ENCODE results near the gene LZTR1.
"Not testable (repeated sequence)": the region's sequence is repeated elsewhere in the genome, so short reads cannot be mapped to it uniquely, and the experiment has no call there.

The LZTR1 gene

DNA sequence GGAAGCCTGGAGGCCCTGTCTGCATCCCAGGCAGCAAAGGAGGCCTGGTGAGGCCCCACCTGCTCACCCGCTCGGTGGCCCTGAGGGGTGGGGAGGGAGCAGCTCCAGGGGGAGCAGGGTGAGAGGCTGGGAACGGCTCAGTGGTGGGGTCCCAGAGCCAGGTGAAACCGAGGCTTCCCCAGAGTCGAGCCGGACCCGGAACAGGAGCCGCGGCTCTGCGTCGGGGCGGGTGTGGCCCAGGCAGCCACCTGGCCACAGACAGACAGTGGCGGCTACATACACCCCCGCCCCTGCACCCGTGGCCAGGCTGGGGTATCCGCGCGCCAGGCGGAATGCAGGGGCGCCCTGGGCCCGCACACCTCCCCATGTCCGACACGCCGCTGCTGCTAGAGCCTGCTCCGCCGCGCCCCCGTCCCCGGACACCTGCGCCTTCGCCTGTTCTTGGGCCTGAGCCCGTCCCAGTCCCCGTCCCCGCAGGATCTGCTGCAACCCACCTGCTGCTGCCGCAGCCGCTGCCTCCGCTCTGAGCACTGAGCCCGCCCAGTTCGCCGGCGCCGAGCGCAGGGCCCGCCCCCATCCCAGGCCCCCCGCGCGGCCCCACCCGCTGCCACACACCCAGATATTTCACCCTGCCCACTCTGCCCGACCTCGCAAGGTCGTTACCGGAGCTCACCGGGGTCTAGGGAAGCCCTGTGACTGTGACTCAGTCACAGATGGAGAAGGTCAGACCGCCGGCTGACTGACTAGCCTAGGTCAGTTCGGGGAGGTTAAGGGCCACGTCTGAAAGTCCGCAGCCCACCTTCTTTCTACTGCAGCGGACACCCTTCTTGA is 50.2 kb downstream of the LZTR1 start, which contains the start of gene SLC7A4:
Gene SLC7A4, minus strand, starts transcription at position 525 of the 831 bp plus-strand sequence. CDS start 749 bp downstream, outside the sequence.
- no peak within 1 kb of the TSS for H3K4me3 ChIP-seq (ENCODE audit: low read depth, low read length)
- no peak for TF ChIP-seq CTCF (IDR thresholded peaks at IDR 0.05; ENCODE audit: low read depth, low read length, missing control alignments)
- DNase-seq (ENCODE audit: low read depth) = no peak
- in situ Hi-C loops (cut with HindIII; ENCODE audit: low sequenced_read_pairs) = no loop called here

GRCh38 chr22:21032868-21033688 is 51.0 kb downstream of the LZTR1 start:
- TF ChIP-seq CTCF (IDR thresholded peaks at IDR 0.05; ENCODE audit: low read depth, low read length, missing control alignments) = no peak
- DNase-seq (ENCODE audit: low read depth) = no peak
- no peak overlapping the region for H3K4me3 ChIP-seq (ENCODE audit: low read depth, low read length)
- in situ Hi-C loops (cut with HindIII; ENCODE audit: low sequenced_read_pairs) = no loop called here

GRCh38 chr22:21033895-21034294 is 51.8 kb downstream of the LZTR1 start:
- no peak for TF ChIP-seq CTCF (IDR thresholded peaks at IDR 0.05; ENCODE audit: low read depth, low read length, missing control alignments)
- in situ Hi-C loops (cut with HindIII; ENCODE audit: low sequenced_read_pairs) = no loop called here
- no peak for DNase-seq (ENCODE audit: low read depth)
- no peak overlapping the region for H3K4me3 ChIP-seq (ENCODE audit: low read depth, low read length)

- no peak for TF ChIP-seq CTCF (IDR thresholded peaks at IDR 0.05; ENCODE audit: low read depth, low read length, missing control alignments)
- H3K4me3 ChIP-seq (ENCODE audit: low read depth, low read length) = no peak overlapping the region
- DNase-seq (ENCODE audit: low read depth) = no peak
- in situ Hi-C loops (cut with HindIII; ENCODE audit: low sequenced_read_pairs) = no loop called here
These were observed 52.9 kb downstream of the LZTR1 start for GRCh38 chr22:21034989-21035388.

GRCh38 chr22:21038405-21038804 is 56.3 kb downstream of the LZTR1 start:
- no peak for DNase-seq (ENCODE audit: low read depth)
- H3K4me3 ChIP-seq (ENCODE audit: low read depth, low read length) = no peak overlapping the region
- in situ Hi-C loops (cut with HindIII; ENCODE audit: low sequenced_read_pairs) = no loop called here
- TF ChIP-seq CTCF (IDR thresholded peaks at IDR 0.05; ENCODE audit: low read depth, low read length, missing control alignments) = no peak

DNA sequence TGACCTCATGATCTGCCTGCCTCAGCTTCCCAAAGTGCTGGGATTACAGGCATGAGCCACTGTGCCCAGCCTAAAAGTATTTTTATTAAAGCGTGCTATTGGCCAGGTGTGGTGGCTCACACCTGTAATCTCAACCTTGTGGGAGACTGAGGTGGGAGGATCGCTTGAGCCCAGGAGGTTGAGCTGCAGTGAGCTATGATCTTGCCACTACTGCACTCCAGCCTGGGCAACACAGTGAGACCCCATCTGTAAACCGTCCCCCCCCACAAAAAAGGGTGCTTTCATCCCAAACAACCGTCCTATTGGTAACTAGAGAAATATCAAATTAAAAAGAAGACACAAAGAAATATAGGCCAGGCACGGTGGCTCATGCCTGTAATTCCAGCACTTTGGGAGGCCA is 57.1 kb downstream of the LZTR1 start:
- DNase-seq (ENCODE audit: low read depth); H3K4me3 ChIP-seq (ENCODE audit: low read depth, low read length); in situ Hi-C loops (cut with HindIII; ENCODE audit: low sequenced_read_pairs): not testable (repeated sequence)

- no peak for DNase-seq (ENCODE audit: low read depth)
- TF ChIP-seq CTCF (IDR thresholded peaks at IDR 0.05; ENCODE audit: low read depth, low read length, missing control alignments) = no peak
- in situ Hi-C loops (cut with HindIII; ENCODE audit: low sequenced_read_pairs) = no loop called here
- no peak overlapping the region for H3K4me3 ChIP-seq (ENCODE audit: low read depth, low read length)
These were observed 59.8 kb downstream of the LZTR1 start for GRCh38 chr22:21041937-21042336.
